Measurements from ENCODE around the gene PTCHD1.

DNA sequence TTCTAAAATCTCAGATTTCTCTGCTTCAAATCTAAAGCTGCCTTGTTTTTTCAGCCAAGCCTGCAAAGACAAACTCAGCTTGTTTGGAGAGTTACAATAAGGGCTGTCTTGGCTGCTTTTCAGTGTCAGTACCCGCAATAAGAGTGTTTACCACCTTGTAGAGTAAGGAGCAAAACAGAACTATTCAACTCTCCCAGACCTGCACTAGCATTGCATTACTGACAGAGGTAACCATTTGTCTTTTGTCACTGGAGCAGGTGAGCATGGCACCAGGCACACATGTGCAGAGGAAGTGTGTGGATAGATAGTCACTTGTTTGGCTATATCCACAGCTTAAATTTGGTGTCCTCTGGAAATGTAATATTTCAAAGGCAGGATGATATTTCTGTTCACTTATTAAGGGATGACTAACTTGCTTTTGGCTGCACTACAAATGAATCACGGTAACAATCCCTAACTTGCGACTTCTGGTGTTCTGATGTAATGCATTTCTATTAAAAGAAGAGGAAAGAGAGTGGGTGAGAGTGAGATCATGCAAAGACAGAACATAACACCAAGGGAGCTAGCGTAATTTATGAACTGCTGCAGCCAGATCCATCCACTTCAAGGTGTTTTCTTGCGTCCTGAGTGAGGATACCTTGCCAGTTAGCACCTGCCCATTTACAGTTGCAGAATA lies 38.6 kb downstream of the PTCHD1 start:
- TF ChIP-seq, protein P1, sequence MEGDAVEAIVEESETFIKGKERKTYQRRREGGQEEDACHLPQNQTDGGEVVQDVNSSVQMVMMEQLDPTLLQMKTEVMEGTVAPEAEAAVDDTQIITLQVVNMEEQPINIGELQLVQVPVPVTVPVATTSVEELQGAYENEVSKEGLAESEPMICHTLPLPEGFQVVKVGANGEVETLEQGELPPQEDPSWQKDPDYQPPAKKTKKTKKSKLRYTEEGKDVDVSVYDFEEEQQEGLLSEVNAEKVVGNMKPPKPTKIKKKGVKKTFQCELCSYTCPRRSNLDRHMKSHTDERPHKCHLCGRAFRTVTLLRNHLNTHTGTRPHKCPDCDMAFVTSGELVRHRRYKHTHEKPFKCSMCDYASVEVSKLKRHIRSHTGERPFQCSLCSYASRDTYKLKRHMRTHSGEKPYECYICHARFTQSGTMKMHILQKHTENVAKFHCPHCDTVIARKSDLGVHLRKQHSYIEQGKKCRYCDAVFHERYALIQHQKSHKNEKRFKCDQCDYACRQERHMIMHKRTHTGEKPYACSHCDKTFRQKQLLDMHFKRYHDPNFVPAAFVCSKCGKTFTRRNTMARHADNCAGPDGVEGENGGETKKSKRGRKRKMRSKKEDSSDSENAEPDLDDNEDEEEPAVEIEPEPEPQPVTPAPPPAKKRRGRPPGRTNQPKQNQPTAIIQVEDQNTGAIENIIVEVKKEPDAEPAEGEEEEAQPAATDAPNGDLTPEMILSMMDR (IDR thresholded peaks at IDR 0.05; ENCODE audit: insufficient read depth, low read depth, low read length) = no peak
- TF ChIP-seq EZH2 (IDR thresholded peaks at IDR 0.05; ENCODE audit: insufficient read depth, low read length) = no peak

Data from astrocyte (in vitro differentiated cells and primary cell).